Measurements from ENCODE around the gene STX4.

The STX4 gene

GRCh38 chr16:31073142-31073969 is 40.0 kb downstream of the STX4 start:
- peaks cover 15 to 23% (median 23%) of the 10 kb centered on the region in 3 donors for H3K36me3 ChIP-seq
- DNase-seq, result peak; percentile 91 to 94
- peaks cover 0 to 32% (median 23%) of the 10 kb centered on the region in 4 donors for H3K4me1 ChIP-seq
- intact Hi-C loops (cut with DNase I; ENCODE audit: low total_unique reads), result loop anchor here (5.0 to 10.0 kb wide), 2 partner anchors 86 to 371 kb away; partner anchors contain the start of genes HSD3B7 and ZNF843
- no peaks in the 10 kb centered on the region for H3K9me3 ChIP-seq
- H3K4me3 ChIP-seq, result peak overlapping the region; percentile 90 to 91
- peak overlapping the region; percentile 89 to 95 for H3K27ac ChIP-seq
- TF ChIP-seq, protein P1, sequence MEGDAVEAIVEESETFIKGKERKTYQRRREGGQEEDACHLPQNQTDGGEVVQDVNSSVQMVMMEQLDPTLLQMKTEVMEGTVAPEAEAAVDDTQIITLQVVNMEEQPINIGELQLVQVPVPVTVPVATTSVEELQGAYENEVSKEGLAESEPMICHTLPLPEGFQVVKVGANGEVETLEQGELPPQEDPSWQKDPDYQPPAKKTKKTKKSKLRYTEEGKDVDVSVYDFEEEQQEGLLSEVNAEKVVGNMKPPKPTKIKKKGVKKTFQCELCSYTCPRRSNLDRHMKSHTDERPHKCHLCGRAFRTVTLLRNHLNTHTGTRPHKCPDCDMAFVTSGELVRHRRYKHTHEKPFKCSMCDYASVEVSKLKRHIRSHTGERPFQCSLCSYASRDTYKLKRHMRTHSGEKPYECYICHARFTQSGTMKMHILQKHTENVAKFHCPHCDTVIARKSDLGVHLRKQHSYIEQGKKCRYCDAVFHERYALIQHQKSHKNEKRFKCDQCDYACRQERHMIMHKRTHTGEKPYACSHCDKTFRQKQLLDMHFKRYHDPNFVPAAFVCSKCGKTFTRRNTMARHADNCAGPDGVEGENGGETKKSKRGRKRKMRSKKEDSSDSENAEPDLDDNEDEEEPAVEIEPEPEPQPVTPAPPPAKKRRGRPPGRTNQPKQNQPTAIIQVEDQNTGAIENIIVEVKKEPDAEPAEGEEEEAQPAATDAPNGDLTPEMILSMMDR (IDR thresholded peaks at IDR 0.05), result no peak
- no peaks in the 10 kb centered on the region for H3K27me3 ChIP-seq

GRCh38 chr16:31073970-31074813 is 40.8 kb downstream of the STX4 start, which contains the start of the genes ZNF646 and ZNF668:
ZNF646 (plus strand) TSS chr16:31074422; CDS start chr16:31076325, 1,903 bp downstream.
ZNF668 (minus strand) TSS chr16:31074240; CDS start chr16:31064459, 9,781 bp downstream.
- TF ChIP-seq, protein P1 (IDR thresholded peaks at IDR 0.05), result no peak
- intact Hi-C loops (cut with DNase I; ENCODE audit: low total_unique reads), result loop anchor here (2.0 to 10.0 kb wide), 3 partner anchors 39 to 371 kb away; partner anchors contain the start of genes HSD3B7 and ZNF843

GRCh38 chr16:31074814-31075183 is 41.4 kb downstream of the STX4 start:
- Histone ChIP-seq H3K27me3 (no peaks in the 10 kb centered on the region), H3K36me3 (peaks cover 28 to 38% (median 37%) of the 10 kb centered on the region in 3 donors), H3K4me1 (peaks cover 0 to 32% (median 23%) of the 10 kb centered on the region in 4 donors), H3K9me3 (no peaks in the 10 kb centered on the region), H3K4me3 (peak overlapping the region; percentile 90 to 91), H3K27ac (peak overlapping the region; percentile 89 to 95)
- DNase-seq, result no peak
- TF ChIP-seq, protein P1 (IDR thresholded peaks at IDR 0.05), result no peak
- intact Hi-C loops (cut with DNase I; ENCODE audit: low total_unique reads), result loop anchor here (2.0 to 10.0 kb wide), 3 partner anchors 40 to 370 kb away; partner anchors contain the start of genes HSD3B7 and ZNF843

More at GRCh38 chr16:31073970-31074813, 40.8 kb downstream of the STX4 start, which contains the start of the genes ZNF646 and ZNF668:
- peak within 1 kb of the TSS; percentile 89 to 95 for H3K27ac ChIP-seq
- H3K36me3 ChIP-seq, result peaks cover 23 to 32% (median 31%) of the 10 kb centered on the region in 3 donors
- peaks cover 0 to 32% (median 23%) of the 10 kb centered on the region in 4 donors for H3K4me1 ChIP-seq
- peak within 1 kb of the TSS; percentile 90 to 91 for H3K4me3 ChIP-seq
- H3K27me3 ChIP-seq, result no peaks in the 10 kb centered on the region
- DNase-seq, result peak; percentile 99
- no peaks in the 10 kb centered on the region for H3K9me3 ChIP-seq

GRCh38 chr16:31076319-31076718 is 43.0 kb downstream of the STX4 start:
- DNase-seq, result no peak
- Histone ChIP-seq H3K4me1 (peaks cover 0 to 31% (median 23%) of the 10 kb centered on the region in 4 donors), H3K9me3 (no peaks in the 10 kb centered on the region), H3K4me3 (no peak overlapping the region), H3K27me3 (no peaks in the 10 kb centered on the region), H3K36me3 (peaks cover 42 to 53% (median 53%) of the 10 kb centered on the region in 3 donors), H3K27ac (no peak overlapping the region)
- TF ChIP-seq, protein P1 (IDR thresholded peaks at IDR 0.05), result no peak
- intact Hi-C loops (cut with DNase I; ENCODE audit: low total_unique reads), result loop anchor here (10.0 kb wide), 1 partner anchor 368 kb away; the partner anchor contains the start of gene ZNF843

- TF ChIP-seq, protein P1 (IDR thresholded peaks at IDR 0.05), result no peak
- no peak for DNase-seq
- peaks cover 43 to 60% (median 56%) of the 10 kb centered on the region in 3 donors for H3K36me3 ChIP-seq
- intact Hi-C loops (cut with DNase I; ENCODE audit: low total_unique reads), result loop anchor here (10.0 kb wide), 1 partner anchor 368 kb away; the partner anchor contains the start of gene ZNF843
- H3K27me3 ChIP-seq, result no peaks in the 10 kb centered on the region
- H3K27ac ChIP-seq, result no peak overlapping the region
- peaks cover 0 to 31% (median 25%) of the 10 kb centered on the region in 4 donors for H3K4me1 ChIP-seq
- no peaks in the 10 kb centered on the region for H3K9me3 ChIP-seq
- H3K4me3 ChIP-seq, result no peak overlapping the region
Observed at GRCh38 chr16:31077024-31077423, 43.7 kb downstream of the STX4 start.
